IMR-90 (cell line): ENCODE results near the gene TVP23A. TPM values are rescaled to one million over a fixed set of nuclear protein-coding genes. Genes with fewer than 3 reads are reported as not detected.

Experiments
- ATAC-seq: fragments of 200-7000 bp; cut with Tn5 transposase; 2 replicates; pipeline ENCODE4 v1.9.1; 2020; ENCODE audit warnings: low read depth, mild to moderate bottlenecking, moderate library complexity
- BruUV-seq: library from RNA; stranded (reverse); fragments of 400-500 nt; replicated peaks from 2 replicates; lab custom pipeline; 2021; lab: Mats Ljungman, UMichigan
- CTCF ChIA-PET: fragments of 300-600 bp; formaldehyde crosslinking; extraction: SDS; loops from one replicate; lab custom pipeline; 2021; ENCODE audit warnings: antibody characterized with exemption; lab: Yijun Ruan, JAX
- POLR2A ChIA-PET: fragments of 300-600 bp; sonication (Branson Sonifier 250); formaldehyde crosslinking; loops from one replicate; lab custom pipeline; 2022; ENCODE audit warnings: antibody characterized with exemption; ENCODE audit not compliant: unreplicated experiment; lab: Charles Lee
- DNase-seq: peaks from one replicate; pipeline ENCODE4 v3.0.0; 2013
- H2AFZ ChIP-seq: replicated peaks from 2 replicates; pipeline ENCODE3; 2013; ENCODE audit warnings: low read length, mild to moderate bottlenecking; ENCODE audit not compliant: poor library complexity
- H2AK5ac ChIP-seq: 2 replicates; pipeline ENCODE4 v1.6.1; 2013; ENCODE audit warnings: low read depth, low read length, inconsistent platforms
- H2AK9ac ChIP-seq: replicated peaks from 2 replicates; pipeline ENCODE3; 2013; ENCODE audit warnings: mild to moderate bottlenecking, low read depth, low read length, moderate library complexity; ENCODE audit not compliant: poor library complexity
- H2BK120ac ChIP-seq: 2 replicates; pipeline ENCODE4 v1.6.1; 2013; ENCODE audit warnings: low read depth, low read length, inconsistent platforms
- H2BK15ac ChIP-seq: 3 replicates; pipeline ENCODE4 v1.6.1; 2013; ENCODE audit warnings: low read depth, low read length, inconsistent platforms
- H2BK20ac ChIP-seq: 2 replicates; pipeline ENCODE4 v1.6.1; 2013; ENCODE audit warnings: low read depth, mild to moderate bottlenecking, inconsistent platforms, low read length, moderate library complexity
- H2BK5ac ChIP-seq: 2 replicates; pipeline ENCODE4 v1.6.1; 2013; ENCODE audit warnings: mild to moderate bottlenecking, low read depth, low read length, inconsistent platforms; ENCODE audit not compliant: poor library complexity, severe bottlenecking
- H3K14ac ChIP-seq: replicated peaks from 2 replicates; pipeline ENCODE4 v1.6.1; 2013; ENCODE audit warnings: low read depth, low read length, inconsistent platforms
- H3K18ac ChIP-seq: 2 replicates; pipeline ENCODE4 v1.6.1; 2013; ENCODE audit warnings: low read depth, low read length, control low read depth
- H3K23ac ChIP-seq: 2 replicates; pipeline ENCODE4 v1.6.1; 2013; ENCODE audit warnings: low read depth, low read length, inconsistent platforms
- H3K27ac ChIP-seq: 2 replicates; pipeline ENCODE4 v1.5.1; 2013; ENCODE audit warnings: mild to moderate bottlenecking, control low read depth, low read length; ENCODE audit not compliant: insufficient read depth
- H3K27me3 ChIP-seq: 2 replicates; pipeline ENCODE4 v1.6.1; 2013; ENCODE audit warnings: low read length; ENCODE audit not compliant: control insufficient read depth, insufficient read depth
- H3K36me3 ChIP-seq: 2 replicates; pipeline ENCODE4 v1.6.1; 2013; ENCODE audit warnings: low read length, mixed read lengths; ENCODE audit not compliant: control insufficient read depth, insufficient read depth
- H3K4ac ChIP-seq: 2 replicates; pipeline ENCODE4 v1.6.1; 2013; ENCODE audit warnings: low read depth, low read length, inconsistent platforms
- H3K4me1 ChIP-seq: 2 replicates; pipeline ENCODE4 v1.6.1; 2013; ENCODE audit warnings: low read length, mixed read lengths; ENCODE audit not compliant: control insufficient read depth, insufficient read depth
- H3K4me2 ChIP-seq: 2 replicates; pipeline ENCODE4 v1.6.1; 2013; ENCODE audit warnings: low read depth, mild to moderate bottlenecking, control low read depth, low read length, moderate library complexity
- H3K4me3 ChIP-seq: 2 replicates; pipeline ENCODE4 v1.5.1; 2013; ENCODE audit warnings: low read depth, mild to moderate bottlenecking, control low read depth, low read length, moderate library complexity; ENCODE audit not compliant: insufficient read depth
- H3K56ac ChIP-seq: 2 replicates; pipeline ENCODE4 v1.6.1; 2013; ENCODE audit warnings: low read length, inconsistent platforms; ENCODE audit not compliant: insufficient read depth; ENCODE audit errors: extremely low read depth
- H3K79me1 ChIP-seq, 2 experiments: 2 replicates each; pipeline ENCODE4 v1.6.1; 2013; ENCODE audit warnings: low read length in 2 of 2, inconsistent platforms in 1 of 2, low read depth in 1 of 2
- H3K9ac ChIP-seq: 2 replicates; pipeline ENCODE4 v1.6.1; 2013; ENCODE audit warnings: low read depth, low read length, control low read depth
- H3K9me1 ChIP-seq: 2 replicates; pipeline ENCODE4 v1.6.1; 2013; ENCODE audit warnings: low read length, inconsistent platforms; ENCODE audit not compliant: insufficient read depth
- H3K9me3 ChIP-seq: 2 replicates; pipeline ENCODE4 v1.6.1; 2013; ENCODE audit warnings: low read length; ENCODE audit not compliant: control insufficient read depth, insufficient read depth
- H4K20me1 ChIP-seq: 2 replicates; pipeline ENCODE4 v1.6.1; 2013; ENCODE audit warnings: low read length, inconsistent platforms; ENCODE audit not compliant: insufficient read depth
- H4K5ac ChIP-seq: 2 replicates; pipeline ENCODE4 v1.6.1; 2013; ENCODE audit warnings: mild to moderate bottlenecking, low read depth, low read length, control low read depth
- H4K8ac ChIP-seq, 2 experiments: 2 replicates each; pipeline ENCODE4 v1.6.1; 2013; ENCODE audit warnings: low read depth in 2 of 2, low read length in 2 of 2, control low read depth in 1 of 2, inconsistent platforms in 1 of 2
- H4K91ac ChIP-seq: 2 replicates; pipeline ENCODE4 v1.6.1; 2013; ENCODE audit warnings: low read depth, low read length, inconsistent platforms; ENCODE audit not compliant: insufficient read depth
- BHLHE40 ChIP-seq: fragments of 150-350 bp; IDR thresholded peaks from 2 replicates; pipeline ENCODE4 v1.6.1; 2016; ENCODE audit warnings: mild to moderate bottlenecking, low read depth, low read length
- CEBPB ChIP-seq: IDR thresholded peaks from 2 replicates; pipeline ENCODE4 v1.6.1; 2012; ENCODE audit warnings: low read depth, low read length, improper control_type of control experiment
- CHD1 ChIP-seq: IDR thresholded peaks from 2 replicates; pipeline ENCODE4 v1.6.1; 2012; ENCODE audit warnings: low read depth, low read length, improper control_type of control experiment
- FOS ChIP-seq: fragments of 150-350 bp; IDR thresholded peaks from 2 replicates; pipeline ENCODE4 v1.6.1; 2016; ENCODE audit warnings: low read depth, low read length
- MAFK ChIP-seq: IDR thresholded peaks from 2 replicates; pipeline ENCODE4 v1.6.1; 2012; ENCODE audit warnings: low read depth, low read length, improper control_type of control experiment
- MAZ ChIP-seq: IDR thresholded peaks from 2 replicates; pipeline ENCODE4 v1.6.1; 2012; ENCODE audit warnings: low read depth, mild to moderate bottlenecking, low read length, improper control_type of control experiment, moderate library complexity, borderline replicate concordance
- MXI1 ChIP-seq: IDR thresholded peaks from 2 replicates; pipeline ENCODE4 v1.6.1; 2012; ENCODE audit warnings: low read depth, mild to moderate bottlenecking, low read length, moderate library complexity, borderline replicate concordance
- NFE2L2 ChIP-seq: fragments of 150-350 bp; IDR thresholded peaks from 2 replicates; pipeline ENCODE4 v1.6.1; 2016; ENCODE audit warnings: low read depth, mild to moderate bottlenecking, low read length
- POLR2A ChIP-seq: IDR thresholded peaks from 2 replicates; pipeline ENCODE4 v1.6.1; 2012; ENCODE audit warnings: mild to moderate bottlenecking, low read depth, low read length
- RAD21 ChIP-seq: IDR thresholded peaks from 2 replicates; pipeline ENCODE4 v1.6.1; 2012; ENCODE audit warnings: low read length, improper control_type of control experiment
- RCOR1 ChIP-seq: IDR thresholded peaks from 2 replicates; pipeline ENCODE4 v1.6.1; 2012; ENCODE audit warnings: mild to moderate bottlenecking, low read length, improper control_type of control experiment; ENCODE audit not compliant: insufficient replicate concordance
- RFX5 ChIP-seq: IDR thresholded peaks from 2 replicates; pipeline ENCODE4 v1.8.0; 2012; ENCODE audit warnings: low read depth, mild to moderate bottlenecking, low read length, moderate library complexity
- SMC3 ChIP-seq: fragments of 150-350 bp; IDR thresholded peaks from 2 replicates; pipeline ENCODE4 v1.6.1; 2016; ENCODE audit warnings: low read depth, mild to moderate bottlenecking, antibody characterized with exemption, low read length, moderate library complexity
- whole genome bisulfite sequencing, 2 experiments: methylation state at CpG; one replicate each; pipeline versions ENCODE4 v1.1.5 to v1.1.7; 2013; ENCODE audit warnings: missing lambda C conversion rate in 2 of 2; ENCODE audit not compliant: insufficient read length in 1 of 2; ENCODE audit errors: extremely low coverage in 2 of 2; 5-methylcytosine and 5-hydroxymethylcytosine counted together
- dilution Hi-C: fragments of 300-500 bp; cut with HindIII; formaldehyde crosslinking; loops from one replicate; pipeline ENCODE4 v1.14.3; 2018; ENCODE audit warnings: low sequenced_read_pairs; ENCODE audit not compliant: unreplicated experiment
- in situ Hi-C: fragments of 300-500 bp; cut with MboI; formaldehyde crosslinking; loops from 3 replicates; pipeline ENCODE4 v1.14.3; 2019; ENCODE audit warnings: low sequenced_read_pairs, inconsistent platforms, mixed read lengths
- intact Hi-C: fragments of 100-400 bp; cut with micrococcal nuclease; formaldehyde crosslinking; loops from 2 replicates; pipeline ENCODE4 v1.10.0; 2022
- polyA plus RNA-seq, 3 experiments: library from polyadenylated mRNA; depleted of rRNA; stranded (reverse); fragments of >200 nt; gene quantifications; 2 replicates each; pipeline ENCODE4 v1.2.3, GENCODE V29; 2012; ENCODE audit warnings: low replicate concordance in 1 of 3
- total RNA-seq: library from RNA; depleted of rRNA; stranded (reverse); fragments of >200 nt; gene quantifications from 2 replicates; pipeline ENCODE4 v1.2.3, GENCODE V29; 2012
- TF ChIP-seq, protein P1 (sequence below): fragments of 150-350 bp; IDR thresholded peaks from 2 replicates; pipeline ENCODE4 v1.6.1; 2017; ENCODE audit warnings: mild to moderate bottlenecking, antibody characterized with exemption, low read length, low read depth
- TF ChIP-seq, protein P2 (sequence below): fragments of 150-350 bp; IDR thresholded peaks from 2 replicates; pipeline ENCODE4 v1.6.1; 2016; ENCODE audit warnings: low read depth, mild to moderate bottlenecking, low read length, moderate library complexity, borderline replicate concordance
- TF ChIP-seq, protein P3 (sequence below): conservative IDR thresholded peaks from 2 replicates; pipeline ENCODE4 v1.5.1; 2012; ENCODE audit warnings: mild to moderate bottlenecking, low read depth, low read length, improper control_type of control experiment

The TVP23A gene
- total and polyA plus RNA-seq, 2 of the 4 experiments (the other 2 are of a cell fraction): not detected

DNA sequence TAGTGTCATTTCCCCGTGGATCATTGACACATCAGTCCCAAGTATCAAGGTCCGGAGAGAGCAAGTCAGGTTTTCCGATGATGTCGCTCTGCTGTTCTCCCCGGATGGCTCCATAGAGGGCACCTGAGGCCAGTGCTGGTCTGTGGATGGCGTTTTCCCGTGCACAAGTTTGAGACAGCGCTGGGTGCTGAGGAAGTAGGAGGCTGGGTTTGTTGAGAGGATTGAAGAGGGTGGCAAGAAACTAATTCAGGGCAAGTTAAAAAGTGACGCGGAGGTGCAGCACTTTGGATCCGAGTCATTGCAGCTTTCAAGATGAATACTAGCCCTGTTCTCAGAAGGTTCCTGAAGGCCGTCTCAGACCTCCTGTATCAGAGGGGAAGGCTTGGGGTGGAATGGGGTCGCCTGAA lies 67.3 kb downstream of the TVP23A start:
- H4K20me1 ChIP-seq: no peaks in the 10 kb centered on the region
- H3K4ac ChIP-seq: no peak overlapping the region
- no peaks in the 10 kb centered on the region for H3K9me3 ChIP-seq
- 87% methylated on average over 10 of the region's 13 CpGs; no CpG with 5 or more reads in 1 of the 2 experiments for WGBS, 2 experiments
- H2AFZ ChIP-seq: no peak overlapping the region
- no TSS peak for BruUV-seq
- H3K14ac ChIP-seq: no peak overlapping the region
- H4K91ac ChIP-seq: no peak overlapping the region
- H3K9ac ChIP-seq: no peak overlapping the region
- H3K4me1 ChIP-seq: peaks cover 11% of the 10 kb centered on the region
- DNase-seq (no peak), ATAC-seq (no peak)
- no peak overlapping the region for H2BK120ac ChIP-seq
- H4K8ac ChIP-seq: no peak overlapping the region
- no peak overlapping the region for H2AK5ac ChIP-seq
- H3K4me2 ChIP-seq: no peak overlapping the region
- H3K56ac ChIP-seq: no peak overlapping the region
- no peak overlapping the region for H3K27ac ChIP-seq
- no peak overlapping the region for H4K5ac ChIP-seq
- intact Hi-C loops (no loop called here), dilution Hi-C loops (no loop called here), in situ Hi-C loops (loop anchor here (5.0 kb wide), 1 partner anchor 161 kb away; no protein-coding TSS in a partner anchor)
- no peaks in the 10 kb centered on the region for H3K27me3 ChIP-seq
- H2BK5ac ChIP-seq: no peak overlapping the region
- POLR2A ChIA-PET: no interaction called here
- H3K18ac ChIP-seq: no peak overlapping the region
- no peak overlapping the region for H2AK9ac ChIP-seq
- no peak overlapping the region for H3K4me3 ChIP-seq
- no peak for TF ChIP-seq RFX5
- no peak for TF ChIP-seq FOS
- TF ChIP-seq, protein P1, sequence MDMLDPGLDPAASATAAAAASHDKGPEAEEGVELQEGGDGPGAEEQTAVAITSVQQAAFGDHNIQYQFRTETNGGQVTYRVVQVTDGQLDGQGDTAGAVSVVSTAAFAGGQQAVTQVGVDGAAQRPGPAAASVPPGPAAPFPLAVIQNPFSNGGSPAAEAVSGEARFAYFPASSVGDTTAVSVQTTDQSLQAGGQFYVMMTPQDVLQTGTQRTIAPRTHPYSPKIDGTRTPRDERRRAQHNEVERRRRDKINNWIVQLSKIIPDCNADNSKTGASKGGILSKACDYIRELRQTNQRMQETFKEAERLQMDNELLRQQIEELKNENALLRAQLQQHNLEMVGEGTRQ: no peak
- TF ChIP-seq MXI1: no peak
- no peak for TF ChIP-seq BHLHE40
- TF ChIP-seq, protein P2, sequence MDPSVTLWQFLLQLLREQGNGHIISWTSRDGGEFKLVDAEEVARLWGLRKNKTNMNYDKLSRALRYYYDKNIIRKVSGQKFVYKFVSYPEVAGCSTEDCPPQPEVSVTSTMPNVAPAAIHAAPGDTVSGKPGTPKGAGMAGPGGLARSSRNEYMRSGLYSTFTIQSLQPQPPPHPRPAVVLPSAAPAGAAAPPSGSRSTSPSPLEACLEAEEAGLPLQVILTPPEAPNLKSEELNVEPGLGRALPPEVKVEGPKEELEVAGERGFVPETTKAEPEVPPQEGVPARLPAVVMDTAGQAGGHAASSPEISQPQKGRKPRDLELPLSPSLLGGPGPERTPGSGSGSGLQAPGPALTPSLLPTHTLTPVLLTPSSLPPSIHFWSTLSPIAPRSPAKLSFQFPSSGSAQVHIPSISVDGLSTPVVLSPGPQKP: no peak
- TF ChIP-seq, protein P3, sequence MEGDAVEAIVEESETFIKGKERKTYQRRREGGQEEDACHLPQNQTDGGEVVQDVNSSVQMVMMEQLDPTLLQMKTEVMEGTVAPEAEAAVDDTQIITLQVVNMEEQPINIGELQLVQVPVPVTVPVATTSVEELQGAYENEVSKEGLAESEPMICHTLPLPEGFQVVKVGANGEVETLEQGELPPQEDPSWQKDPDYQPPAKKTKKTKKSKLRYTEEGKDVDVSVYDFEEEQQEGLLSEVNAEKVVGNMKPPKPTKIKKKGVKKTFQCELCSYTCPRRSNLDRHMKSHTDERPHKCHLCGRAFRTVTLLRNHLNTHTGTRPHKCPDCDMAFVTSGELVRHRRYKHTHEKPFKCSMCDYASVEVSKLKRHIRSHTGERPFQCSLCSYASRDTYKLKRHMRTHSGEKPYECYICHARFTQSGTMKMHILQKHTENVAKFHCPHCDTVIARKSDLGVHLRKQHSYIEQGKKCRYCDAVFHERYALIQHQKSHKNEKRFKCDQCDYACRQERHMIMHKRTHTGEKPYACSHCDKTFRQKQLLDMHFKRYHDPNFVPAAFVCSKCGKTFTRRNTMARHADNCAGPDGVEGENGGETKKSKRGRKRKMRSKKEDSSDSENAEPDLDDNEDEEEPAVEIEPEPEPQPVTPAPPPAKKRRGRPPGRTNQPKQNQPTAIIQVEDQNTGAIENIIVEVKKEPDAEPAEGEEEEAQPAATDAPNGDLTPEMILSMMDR: no peak
- no peak for TF ChIP-seq RCOR1
- no peak for TF ChIP-seq SMC3
- no peak for TF ChIP-seq NFE2L2
- TF ChIP-seq MAFK: no peak
- no peak for TF ChIP-seq CEBPB
- no peak for TF ChIP-seq MAZ
- no peak for TF ChIP-seq RAD21
- no peak for TF ChIP-seq POLR2A
- TF ChIP-seq CHD1: no peak
- H2BK20ac ChIP-seq: no peak overlapping the region
- CTCF ChIA-PET: no interaction called here
- H3K23ac ChIP-seq: no peak overlapping the region
- no peaks in the 10 kb centered on the region for H3K79me1 ChIP-seq
- H2BK15ac ChIP-seq: no peak overlapping the region
- peaks cover 17% of the 10 kb centered on the region; the same call in 1 of the 2 replicates for H3K9me1 ChIP-seq
- no peaks in the 10 kb centered on the region; the same call in 1 of the 2 replicates for H3K36me3 ChIP-seq
